Neural crest cell (in vitro differentiated cells): Measurements from ENCODE around the gene FILIP1. TPM values are rescaled to one million over a fixed set of nuclear protein-coding genes. Genes with fewer than 3 reads are reported as not detected.
A peak's percentile ranks its signal among the peaks of the same experiment; 100 is the strongest.

Source experiments
- DNase-seq: peaks from one replicate; pipeline ENCODE4 v3.0.0; 2021; ENCODE audit warnings: low read depth, mixed read lengths, low spot score
- H3K27ac Mint-ChIP-seq: one replicate; pipeline ENCODE4 v1.8.0; 2021; ENCODE audit warnings: mild to moderate bottlenecking, mixed read lengths; ENCODE audit not compliant: unreplicated experiment
- H3K27me3 Mint-ChIP-seq: 2 replicates; pipeline ENCODE4 v1.8.0; 2021; ENCODE audit warnings: low read depth, mild to moderate bottlenecking, mixed read lengths
- H3K36me3 Mint-ChIP-seq: 2 replicates; pipeline ENCODE4 v1.8.0; 2021; ENCODE audit warnings: low read depth, mild to moderate bottlenecking, mixed read lengths
- H3K4me1 Mint-ChIP-seq: 2 replicates; pipeline ENCODE4 v1.8.0; 2021; ENCODE audit warnings: mixed read lengths
- H3K4me3 Mint-ChIP-seq: one replicate; pipeline ENCODE4 v1.8.0; 2021; ENCODE audit warnings: mild to moderate bottlenecking, mixed read lengths
- H3K9me3 Mint-ChIP-seq: 2 replicates; pipeline ENCODE4 v1.8.0; 2021; ENCODE audit warnings: mixed read lengths
- CTCF ChIP-seq: fragments of 200-600 bp; sonication (generic); conservative IDR thresholded peaks from 2 replicates; pipeline ENCODE4 v1.5.0; 2021; ENCODE audit warnings: antibody characterized with exemption, mild to moderate bottlenecking
- total RNA-seq: library from RNA; stranded (reverse); gene quantifications from 2 replicates; pipeline ENCODE4 v1.2.1, GENCODE V29; 2021

FILIP1 gene
- total RNA-seq, 1 donor from 2014 or later = 0.79 TPM

GRCh38 chr6:75296811-75297779 is 196.5 kb downstream of the FILIP1 start:
- no peaks in the 10 kb centered on the region for H3K27me3 Mint-ChIP-seq
- H3K27ac Mint-ChIP-seq = no peak overlapping the region
- H3K4me3 Mint-ChIP-seq = no peak overlapping the region
- TF ChIP-seq CTCF = peak; percentile 88
- no peaks in the 10 kb centered on the region for H3K36me3 Mint-ChIP-seq
- no peak for DNase-seq
- H3K4me1 Mint-ChIP-seq = no peaks in the 10 kb centered on the region
- H3K9me3 Mint-ChIP-seq = no peaks in the 10 kb centered on the region

GRCh38 chr6:75292555-75292954 is 201.0 kb downstream of the FILIP1 start:
- DNase-seq = no peak
- Mint-ChIP-seq H3K4me3 (no peak overlapping the region), H3K27ac (no peak overlapping the region), H3K9me3 (no peaks in the 10 kb centered on the region), H3K4me1 (peaks cover 23% of the 10 kb centered on the region), H3K36me3 (no peaks in the 10 kb centered on the region), H3K27me3 (no peaks in the 10 kb centered on the region)
- TF ChIP-seq CTCF = no peak

GRCh38 chr6:75291744-75292143 is 201.9 kb downstream of the FILIP1 start:
- peaks cover 26% of the 10 kb centered on the region for H3K4me1 Mint-ChIP-seq
- H3K4me3 Mint-ChIP-seq = no peak overlapping the region
- no peaks in the 10 kb centered on the region for H3K27me3 Mint-ChIP-seq
- no peak for DNase-seq
- no peak overlapping the region for H3K27ac Mint-ChIP-seq
- H3K9me3 Mint-ChIP-seq = no peaks in the 10 kb centered on the region
- TF ChIP-seq CTCF = no peak
- H3K36me3 Mint-ChIP-seq = no peaks in the 10 kb centered on the region

GRCh38 chr6:75291331-75291730 is 202.3 kb downstream of the FILIP1 start:
- Mint-ChIP-seq H3K27ac (no peak overlapping the region), H3K9me3 (no peaks in the 10 kb centered on the region), H3K36me3 (no peaks in the 10 kb centered on the region), H3K4me3 (no peak overlapping the region), H3K4me1 (peaks cover 27% of the 10 kb centered on the region), H3K27me3 (no peaks in the 10 kb centered on the region)
- TF ChIP-seq CTCF = no peak
- DNase-seq = no peak

- no peak for DNase-seq
- TF ChIP-seq CTCF = no peak
- H3K4me3 Mint-ChIP-seq = peak overlapping the region; percentile 77
- H3K27ac Mint-ChIP-seq = no peak overlapping the region
- H3K9me3 Mint-ChIP-seq = no peaks in the 10 kb centered on the region
- H3K36me3 Mint-ChIP-seq = no peaks in the 10 kb centered on the region
- H3K4me1 Mint-ChIP-seq = peaks cover 30% of the 10 kb centered on the region
- no peaks in the 10 kb centered on the region for H3K27me3 Mint-ChIP-seq
Measured at GRCh38 chr6:75290136-75290945, 203.3 kb downstream of the FILIP1 start.
